KMS-11 (cell line): Measurements from ENCODE around the gene DUS1L.

ENCODE experiments used
- H2AFZ ChIP-seq: fragments of 200-600 bp; sonication (generic); 2 replicates; pipeline ENCODE4 v1.6.1; 2016; ENCODE audit warnings: antibody characterized with exemption, mixed run types, low read depth
- H3K27ac ChIP-seq: fragments of 200-600 bp; sonication (generic); 2 replicates; pipeline ENCODE4 v1.6.1; 2016; ENCODE audit warnings: mild to moderate bottlenecking, mixed run types
- H3K27me3 ChIP-seq: fragments of 200-600 bp; sonication (generic); 2 replicates; pipeline ENCODE4 v1.6.1; 2017; ENCODE audit warnings: mild to moderate bottlenecking, low read depth, mixed run types, moderate library complexity; ENCODE audit not compliant: insufficient read depth
- H3K36me3 ChIP-seq: fragments of 200-600 bp; sonication (generic); 2 replicates; pipeline ENCODE4 v1.6.1; 2017; ENCODE audit warnings: mild to moderate bottlenecking, mixed run types; ENCODE audit not compliant: insufficient read depth
- H3K4me1 ChIP-seq: fragments of 200-600 bp; sonication (generic); 2 replicates; pipeline ENCODE4 v1.6.1; 2016; ENCODE audit warnings: mild to moderate bottlenecking, low read depth, mixed run types; ENCODE audit not compliant: poor library complexity, severe bottlenecking
- H3K4me2 ChIP-seq: fragments of 200-600 bp; sonication (generic); 2 replicates; pipeline ENCODE4 v1.7.0; 2016; ENCODE audit warnings: mild to moderate bottlenecking, mixed run types
- H3K4me3 ChIP-seq: fragments of 200-600 bp; sonication (generic); IDR thresholded peaks from 2 replicates; pipeline ENCODE4 v1.6.1; 2017; ENCODE audit warnings: low read depth, low read length, mixed read lengths; ENCODE audit not compliant: insufficient read depth
- H3K79me2 ChIP-seq: fragments of 200-600 bp; sonication (generic); 2 replicates; pipeline ENCODE4 v1.6.1; 2016; ENCODE audit warnings: low read depth, mixed run types; ENCODE audit not compliant: insufficient read depth
- H3K9ac ChIP-seq: fragments of 200-600 bp; sonication (generic); 2 replicates; pipeline ENCODE4 v1.6.1; 2016; ENCODE audit warnings: mild to moderate bottlenecking, mixed run types
- H4K20me1 ChIP-seq: fragments of 200-600 bp; sonication (generic); 2 replicates; pipeline ENCODE4 v1.6.1; 2016; ENCODE audit warnings: mild to moderate bottlenecking, mixed run types; ENCODE audit not compliant: insufficient read depth
- TF ChIP-seq, protein P1 (sequence below): fragments of 200-600 bp; sonication (generic); conservative IDR thresholded peaks from 2 replicates; pipeline ENCODE4 v1.6.1; 2017; ENCODE audit warnings: low read depth, mild to moderate bottlenecking, antibody characterized with exemption, low read length, moderate library complexity, mixed read lengths

The DUS1L gene

DNA sequence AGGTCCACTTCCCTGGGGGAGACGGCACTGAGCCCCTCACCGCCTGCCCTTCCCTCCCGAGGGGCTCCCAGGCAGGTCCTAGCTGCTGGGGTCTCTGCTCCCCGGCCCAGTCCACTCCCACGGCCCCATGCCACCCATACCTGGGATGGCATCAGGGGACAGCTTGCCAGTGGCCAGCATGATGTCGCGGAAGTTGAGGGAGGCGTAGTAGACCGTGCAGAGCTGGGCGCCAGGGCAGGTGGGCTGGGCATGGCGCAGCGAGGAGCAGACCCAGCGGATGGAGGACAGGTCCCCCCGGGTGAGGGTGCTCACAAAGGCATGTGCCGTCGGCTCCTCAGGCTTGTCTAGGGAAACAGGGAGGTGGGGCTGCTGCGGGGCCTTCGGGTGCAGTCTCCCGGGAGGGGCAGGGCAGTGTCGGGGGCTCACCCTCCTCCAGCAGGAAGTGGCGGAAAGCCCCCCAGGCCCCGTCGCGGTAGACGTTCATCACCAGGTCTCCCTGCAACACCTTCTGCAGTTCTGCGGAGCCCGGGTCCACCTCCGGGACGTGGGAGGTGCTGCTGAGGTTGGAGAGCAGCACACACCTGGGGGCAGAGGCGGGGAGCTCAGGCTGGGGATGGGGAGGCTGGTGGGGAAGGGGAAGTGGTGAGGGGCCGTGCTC lies 18.9 kb upstream of the DUS1L start:
- Histone ChIP-seq H3K36me3 (peaks cover 35% of the 10 kb centered on the region; the same call in 1 of the 2 replicates), H3K9ac (no peak overlapping the region), H3K4me2 (no peak overlapping the region), H3K4me1 (no peaks in the 10 kb centered on the region), H3K27ac (no peak overlapping the region), H3K4me3 (no peak overlapping the region), H3K79me2 (no peaks in the 10 kb centered on the region), H4K20me1 (no peaks in the 10 kb centered on the region), H3K27me3 (no peaks in the 10 kb centered on the region), H2AFZ (no peak overlapping the region)
- TF ChIP-seq, protein P1, sequence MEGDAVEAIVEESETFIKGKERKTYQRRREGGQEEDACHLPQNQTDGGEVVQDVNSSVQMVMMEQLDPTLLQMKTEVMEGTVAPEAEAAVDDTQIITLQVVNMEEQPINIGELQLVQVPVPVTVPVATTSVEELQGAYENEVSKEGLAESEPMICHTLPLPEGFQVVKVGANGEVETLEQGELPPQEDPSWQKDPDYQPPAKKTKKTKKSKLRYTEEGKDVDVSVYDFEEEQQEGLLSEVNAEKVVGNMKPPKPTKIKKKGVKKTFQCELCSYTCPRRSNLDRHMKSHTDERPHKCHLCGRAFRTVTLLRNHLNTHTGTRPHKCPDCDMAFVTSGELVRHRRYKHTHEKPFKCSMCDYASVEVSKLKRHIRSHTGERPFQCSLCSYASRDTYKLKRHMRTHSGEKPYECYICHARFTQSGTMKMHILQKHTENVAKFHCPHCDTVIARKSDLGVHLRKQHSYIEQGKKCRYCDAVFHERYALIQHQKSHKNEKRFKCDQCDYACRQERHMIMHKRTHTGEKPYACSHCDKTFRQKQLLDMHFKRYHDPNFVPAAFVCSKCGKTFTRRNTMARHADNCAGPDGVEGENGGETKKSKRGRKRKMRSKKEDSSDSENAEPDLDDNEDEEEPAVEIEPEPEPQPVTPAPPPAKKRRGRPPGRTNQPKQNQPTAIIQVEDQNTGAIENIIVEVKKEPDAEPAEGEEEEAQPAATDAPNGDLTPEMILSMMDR: no peak

DNA sequence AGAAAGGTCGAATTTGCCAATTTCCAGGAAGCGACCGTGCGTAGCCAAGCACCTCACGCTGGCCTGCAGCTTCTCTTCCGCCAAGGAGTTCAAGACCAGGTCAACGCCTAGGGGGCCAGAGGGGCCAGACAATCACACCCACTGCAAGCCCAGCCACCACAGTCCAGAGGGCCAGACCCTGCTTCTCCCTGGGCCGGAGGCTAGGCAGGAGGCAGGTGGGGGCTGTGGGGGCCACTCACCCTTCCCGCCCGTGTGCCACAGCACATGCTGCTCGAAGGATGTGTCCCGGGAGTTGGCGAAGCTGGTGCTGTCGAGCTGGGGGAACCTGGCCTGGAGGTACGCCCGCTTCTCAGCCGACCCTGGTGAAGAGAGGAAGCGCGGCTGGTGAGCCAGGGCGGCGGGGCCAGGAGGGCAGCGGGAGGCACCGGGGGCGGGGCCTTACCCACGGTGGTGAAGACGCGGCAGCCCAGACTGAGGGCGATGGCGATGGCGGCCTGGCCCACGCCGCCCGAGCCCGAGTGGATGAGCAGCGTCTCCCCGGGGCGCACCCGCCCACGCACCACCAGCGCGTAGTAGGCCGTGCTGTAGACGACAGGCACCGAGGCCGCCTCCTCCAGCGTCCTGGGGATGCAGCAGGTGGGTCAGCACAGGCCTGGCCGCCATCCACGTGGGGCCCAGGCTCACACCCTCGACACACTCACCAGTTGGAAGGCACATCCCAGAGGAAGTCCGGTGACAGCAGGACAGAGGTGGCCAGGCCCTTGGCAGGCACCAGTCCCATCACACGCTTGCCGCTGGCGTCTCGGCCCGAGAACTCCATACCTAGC lies 18.1 kb upstream of the DUS1L start:
- Histone ChIP-seq H3K4me3 (no peak overlapping the region), H2AFZ (no peak overlapping the region), H3K9ac (no peak overlapping the region), H3K4me1 (no peaks in the 10 kb centered on the region), H3K27me3 (no peaks in the 10 kb centered on the region), H3K4me2 (no peak overlapping the region), H4K20me1 (no peaks in the 10 kb centered on the region), H3K36me3 (peaks cover 35% of the 10 kb centered on the region; the same call in 1 of the 2 replicates), H3K79me2 (no peaks in the 10 kb centered on the region), H3K27ac (no peak overlapping the region)
- TF ChIP-seq, protein P1: no peak

DNA sequence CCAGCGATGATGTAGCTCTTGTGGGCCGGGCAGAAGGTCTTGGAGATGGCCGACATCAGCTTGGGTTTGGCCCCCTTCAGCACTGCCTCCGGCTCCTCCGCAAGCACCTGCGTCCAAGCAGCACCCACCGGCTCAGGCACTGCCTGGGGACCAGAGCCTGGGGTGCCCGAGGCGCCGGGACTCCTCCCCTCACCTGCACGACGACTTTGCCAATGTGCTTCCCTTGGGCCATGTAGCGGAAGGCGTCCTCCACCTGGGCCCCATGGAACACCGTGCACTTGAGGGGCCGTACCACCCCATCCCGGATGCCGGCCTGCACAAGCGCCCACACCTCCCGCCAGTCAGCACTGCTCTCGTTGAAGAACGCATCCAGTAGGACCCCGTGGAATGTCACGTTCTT lies 17.4 kb upstream of the DUS1L start:
- Histone ChIP-seq H3K79me2 (no peaks in the 10 kb centered on the region), H4K20me1 (no peaks in the 10 kb centered on the region), H3K9ac (no peak overlapping the region), H3K4me1 (no peaks in the 10 kb centered on the region), H3K4me3 (no peak overlapping the region), H2AFZ (no peak overlapping the region), H3K27me3 (no peaks in the 10 kb centered on the region), H3K36me3 (peaks cover 35% of the 10 kb centered on the region; the same call in 1 of the 2 replicates), H3K4me2 (no peak overlapping the region), H3K27ac (no peak overlapping the region)
- TF ChIP-seq, protein P1: no peak

DNA sequence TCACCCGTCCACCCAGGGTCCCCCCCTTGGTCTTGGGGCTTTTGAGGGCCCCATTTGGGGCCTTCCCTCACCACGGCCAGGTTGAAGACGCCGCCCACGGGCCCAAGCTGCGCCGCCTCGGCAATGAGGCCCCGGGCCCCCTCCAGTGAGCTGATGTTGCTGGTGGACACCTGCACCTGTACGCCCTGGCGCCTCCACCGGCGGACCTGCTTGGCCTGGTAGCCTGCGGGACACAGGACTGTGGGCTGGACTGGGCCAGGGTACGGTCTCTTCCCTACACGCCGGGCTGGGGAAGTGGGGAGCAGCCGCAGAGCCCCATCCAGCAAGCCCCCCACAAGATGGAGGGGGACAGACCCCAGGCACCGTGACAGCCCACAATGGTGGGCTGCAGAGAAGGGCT lies 16.9 kb upstream of the DUS1L start:
- H3K36me3 ChIP-seq: peaks cover 35% of the 10 kb centered on the region; the same call in 1 of the 2 replicates

More for the DNA sequence above, 16.9 kb upstream of the DUS1L start:
- no peak overlapping the region for H3K27ac ChIP-seq
- H4K20me1 ChIP-seq: no peaks in the 10 kb centered on the region
- H3K9ac ChIP-seq: no peak overlapping the region
- no peak overlapping the region for H2AFZ ChIP-seq
- H3K4me3 ChIP-seq: no peak overlapping the region
- H3K4me1 ChIP-seq: no peaks in the 10 kb centered on the region
- no peaks in the 10 kb centered on the region for H3K79me2 ChIP-seq
- no peak overlapping the region for H3K4me2 ChIP-seq
- TF ChIP-seq, protein P1: no peak
- H3K27me3 ChIP-seq: no peaks in the 10 kb centered on the region
